ENCODE results near the gene FAM3B.

The FAM3B gene

GRCh38 chr21:41363370-41364270, 47.0 kb downstream of the FAM3B start:
- no peak overlapping the region for H3K4me3 ChIP-seq (ENCODE audit: low read length in 2 of 2)

GRCh38 chr21:41364308-41364707, 47.7 kb downstream of the FAM3B start:
- peaks cover 5 to 9% of the 10 kb centered on the region in 2 donors for H3K27me3 ChIP-seq (ENCODE audit: control insufficient read depth in 1 of 2, insufficient read depth in 2 of 2, low read length in 2 of 2)
- H3K27ac ChIP-seq (ENCODE audit: low read length): no peak overlapping the region
- no peak overlapping the region for H3K9ac ChIP-seq (ENCODE audit: low read length in 2 of 2)
- no peaks in the 10 kb centered on the region for H3K9me3 ChIP-seq (ENCODE audit: control insufficient read depth in 2 of 2, low read length in 2 of 2)
- H3K4me3 ChIP-seq (ENCODE audit: low read length in 2 of 2): no peak overlapping the region
- peaks cover 14% of the 10 kb centered on the region for H3K4me1 ChIP-seq (ENCODE audit: control insufficient read depth, insufficient read depth, low read length)
- H3K36me3 ChIP-seq (ENCODE audit: control insufficient read depth in 2 of 2, insufficient read depth in 2 of 2, low read length in 2 of 2): no peaks in the 10 kb centered on the region

More at GRCh38 chr21:41363370-41364270, 47.0 kb downstream of the FAM3B start:
- H3K27me3 ChIP-seq (ENCODE audit: control insufficient read depth in 1 of 2, insufficient read depth in 2 of 2, low read length in 2 of 2): peaks cover 5 to 8% of the 10 kb centered on the region in 2 donors
- H3K9ac ChIP-seq (ENCODE audit: low read length in 2 of 2): no peak overlapping the region
- no peaks in the 10 kb centered on the region for H3K9me3 ChIP-seq (ENCODE audit: control insufficient read depth in 2 of 2, low read length in 2 of 2)
- H3K27ac ChIP-seq (ENCODE audit: low read length): no peak overlapping the region
- H3K36me3 ChIP-seq (ENCODE audit: control insufficient read depth in 2 of 2, insufficient read depth in 2 of 2, low read length in 2 of 2): no peaks in the 10 kb centered on the region
- H3K4me1 ChIP-seq (ENCODE audit: control insufficient read depth, insufficient read depth, low read length): peaks cover 9% of the 10 kb centered on the region

GRCh38 chr21:41365377-41366107, 48.9 kb downstream of the FAM3B start:
- no peak overlapping the region for H3K9ac ChIP-seq (ENCODE audit: low read length in 2 of 2)
- peaks cover 14% of the 10 kb centered on the region for H3K4me1 ChIP-seq (ENCODE audit: control insufficient read depth, insufficient read depth, low read length)
- H3K4me3 ChIP-seq (ENCODE audit: low read length in 2 of 2): no peak overlapping the region
- no peaks in the 10 kb centered on the region for H3K9me3 ChIP-seq (ENCODE audit: control insufficient read depth in 2 of 2, low read length in 2 of 2)
- H3K36me3 ChIP-seq (ENCODE audit: control insufficient read depth in 2 of 2, insufficient read depth in 2 of 2, low read length in 2 of 2): no peaks in the 10 kb centered on the region
- H3K27ac ChIP-seq (ENCODE audit: low read length): no peak overlapping the region
- H3K27me3 ChIP-seq (ENCODE audit: control insufficient read depth in 1 of 2, insufficient read depth in 2 of 2, low read length in 2 of 2): peaks cover 5 to 10% of the 10 kb centered on the region in 2 donors

DNA sequence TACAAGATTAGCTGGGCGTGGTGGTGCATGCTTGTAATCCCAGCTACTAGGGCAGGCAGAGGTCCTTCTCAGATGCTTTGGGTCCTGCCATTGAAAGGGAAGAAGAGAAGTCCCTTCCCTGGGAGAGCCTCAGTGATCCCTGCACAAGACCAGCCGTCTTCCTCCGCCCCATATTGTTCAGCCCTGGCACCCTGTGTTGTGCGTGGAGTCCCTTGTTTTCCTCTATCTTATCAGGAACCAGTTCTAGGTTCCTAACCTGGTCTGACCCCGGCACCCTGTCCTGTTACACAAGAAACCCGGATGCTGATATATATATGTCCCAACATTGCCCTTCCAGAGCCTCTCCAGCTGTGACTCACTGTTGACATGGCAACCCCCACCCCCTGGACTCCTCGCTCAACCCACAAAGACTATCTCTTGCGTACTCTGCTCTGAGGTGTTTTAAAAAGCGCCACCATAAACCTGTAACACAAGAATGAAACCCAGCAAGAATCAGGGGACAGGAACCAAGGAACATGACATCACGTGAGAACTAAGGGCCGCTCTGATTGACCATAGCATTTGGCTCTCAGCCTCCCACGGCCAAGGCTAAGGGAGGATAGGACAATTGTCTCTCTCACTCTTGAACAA, 50.0 kb downstream of the FAM3B start:
- Histone ChIP-seq H3K9me3 (ENCODE audit: control insufficient read depth in 2 of 2, low read length in 2 of 2) (no peaks in the 10 kb centered on the region), H3K27ac (ENCODE audit: low read length) (no peak overlapping the region), H3K27me3 (ENCODE audit: control insufficient read depth in 1 of 2, insufficient read depth in 2 of 2, low read length in 2 of 2) (peaks cover 7 to 10% of the 10 kb centered on the region in 2 donors), H3K4me3 (ENCODE audit: low read length in 2 of 2) (no peak overlapping the region), H3K9ac (ENCODE audit: low read length in 2 of 2) (no peak overlapping the region), H3K4me1 (ENCODE audit: control insufficient read depth, insufficient read depth, low read length) (peaks cover 11% of the 10 kb centered on the region), H3K36me3 (ENCODE audit: control insufficient read depth in 2 of 2, insufficient read depth in 2 of 2, low read length in 2 of 2) (no peaks in the 10 kb centered on the region)

GRCh38 chr21:41367301-41367944, 50.8 kb downstream of the FAM3B start:
- Histone ChIP-seq H3K4me3 (ENCODE audit: low read length in 2 of 2) (no peak overlapping the region), H3K4me1 (ENCODE audit: control insufficient read depth, insufficient read depth, low read length) (peaks cover 8% of the 10 kb centered on the region), H3K9ac (ENCODE audit: low read length in 2 of 2) (no peak overlapping the region), H3K9me3 (ENCODE audit: control insufficient read depth in 2 of 2, low read length in 2 of 2) (no peaks in the 10 kb centered on the region), H3K27me3 (ENCODE audit: control insufficient read depth in 1 of 2, insufficient read depth in 2 of 2, low read length in 2 of 2) (peaks cover 7 to 10% of the 10 kb centered on the region in 2 donors), H3K27ac (ENCODE audit: low read length) (no peak overlapping the region), H3K36me3 (ENCODE audit: control insufficient read depth in 2 of 2, insufficient read depth in 2 of 2, low read length in 2 of 2) (no peaks in the 10 kb centered on the region)

DNA sequence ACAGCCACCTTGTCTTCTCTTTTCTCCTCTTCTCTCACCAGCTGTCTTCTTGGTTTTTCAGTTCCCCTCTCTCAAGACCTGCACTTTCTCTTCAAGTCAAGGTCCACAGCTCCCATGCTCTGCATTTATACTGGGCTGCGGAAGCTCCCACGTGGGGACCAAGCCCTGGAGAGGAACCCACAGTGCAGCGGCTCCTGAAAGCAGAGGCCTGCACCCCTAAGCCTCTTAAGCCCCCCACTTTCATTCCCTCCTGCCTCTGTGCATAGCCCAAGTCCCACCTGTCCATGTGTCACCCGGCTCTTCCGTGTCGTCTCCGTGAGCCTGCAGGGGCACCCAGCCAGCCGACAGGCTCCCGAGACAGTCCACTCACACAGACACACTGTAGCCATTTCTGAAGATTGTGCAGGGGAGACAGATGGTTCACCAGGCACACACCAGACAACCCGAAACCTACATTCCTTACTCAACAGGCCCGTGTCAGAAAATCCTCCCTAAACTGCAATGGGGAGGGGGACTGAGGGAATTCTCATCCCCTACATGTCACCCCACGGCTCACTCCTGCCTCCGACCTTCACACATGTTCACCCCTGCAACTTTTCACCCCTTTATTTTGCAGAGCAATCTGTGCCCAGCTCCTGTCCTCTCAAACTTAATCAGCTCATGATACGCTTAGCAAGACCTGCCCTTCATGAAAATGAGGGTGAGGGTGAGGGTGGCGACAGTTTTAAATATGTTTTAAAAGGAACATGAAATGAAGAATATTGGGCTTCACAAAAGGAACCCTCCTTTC, 51.5 kb downstream of the FAM3B start:
- H3K4me3 ChIP-seq (ENCODE audit: low read length in 2 of 2): no peak overlapping the region
- no peak overlapping the region for H3K9ac ChIP-seq (ENCODE audit: low read length in 2 of 2)
- peaks cover 4 to 10% of the 10 kb centered on the region in 2 donors for H3K27me3 ChIP-seq (ENCODE audit: control insufficient read depth in 1 of 2, insufficient read depth in 2 of 2, low read length in 2 of 2)
- H3K36me3 ChIP-seq (ENCODE audit: control insufficient read depth in 2 of 2, insufficient read depth in 2 of 2, low read length in 2 of 2): no peaks in the 10 kb centered on the region
- H3K4me1 ChIP-seq (ENCODE audit: control insufficient read depth, insufficient read depth, low read length): peaks cover 8% of the 10 kb centered on the region
- H3K27ac ChIP-seq (ENCODE audit: low read length): no peak overlapping the region
- H3K9me3 ChIP-seq (ENCODE audit: control insufficient read depth in 2 of 2, low read length in 2 of 2): no peaks in the 10 kb centered on the region

GRCh38 chr21:41368735-41369104, 52.1 kb downstream of the FAM3B start:
- no peak overlapping the region for H3K27ac ChIP-seq (ENCODE audit: low read length)
- H3K4me1 ChIP-seq (ENCODE audit: control insufficient read depth, insufficient read depth, low read length): peaks cover 8% of the 10 kb centered on the region
- H3K36me3 ChIP-seq (ENCODE audit: control insufficient read depth in 2 of 2, insufficient read depth in 2 of 2, low read length in 2 of 2): no peaks in the 10 kb centered on the region
- peaks cover 2 to 10% of the 10 kb centered on the region in 2 donors for H3K27me3 ChIP-seq (ENCODE audit: control insufficient read depth in 1 of 2, insufficient read depth in 2 of 2, low read length in 2 of 2)
- no peak overlapping the region for H3K9ac ChIP-seq (ENCODE audit: low read length in 2 of 2)
- peak overlapping the region in 1 of 2 donors; percentile 46 for H3K4me3 ChIP-seq (ENCODE audit: low read length in 2 of 2)
- no peaks in the 10 kb centered on the region for H3K9me3 ChIP-seq (ENCODE audit: control insufficient read depth in 2 of 2, low read length in 2 of 2)

- Histone ChIP-seq H3K27ac (ENCODE audit: low read length) (no peak overlapping the region), H3K36me3 (ENCODE audit: control insufficient read depth in 2 of 2, insufficient read depth in 2 of 2, low read length in 2 of 2) (peaks cover 0 to 2% of the 10 kb centered on the region in 2 donors), H3K4me3 (ENCODE audit: low read length in 2 of 2) (peak overlapping the region; percentile 46 to 47), H3K9me3 (ENCODE audit: control insufficient read depth in 2 of 2, low read length in 2 of 2) (no peaks in the 10 kb centered on the region), H3K9ac (ENCODE audit: low read length in 2 of 2) (no peak overlapping the region), H3K27me3 (ENCODE audit: control insufficient read depth in 1 of 2, insufficient read depth in 2 of 2, low read length in 2 of 2) (peaks cover 2 to 10% of the 10 kb centered on the region in 2 donors), H3K4me1 (ENCODE audit: control insufficient read depth, insufficient read depth, low read length) (peaks cover 8% of the 10 kb centered on the region)
Measured at GRCh38 chr21:41369105-41369919, 52.7 kb downstream of the FAM3B start.
